GM19351 (cell line): ENCODE measurements around the gene AKAP8.
A peak's percentile ranks its signal among the peaks of the same experiment; 100 is the strongest.
"Not testable (repeated sequence)": the region's sequence is repeated elsewhere in the genome, so short reads cannot be mapped to it uniquely, and the experiment has no call there.

Experiments
- ATAC-seq: cut with Tn5 transposase; IDR thresholded peaks from one replicate; pipeline ENCODE4 v1.9.1; 2021; ENCODE audit warnings: mild to moderate bottlenecking, moderate library complexity; ENCODE audit not compliant: unreplicated experiment

AKAP8 gene

DNA sequence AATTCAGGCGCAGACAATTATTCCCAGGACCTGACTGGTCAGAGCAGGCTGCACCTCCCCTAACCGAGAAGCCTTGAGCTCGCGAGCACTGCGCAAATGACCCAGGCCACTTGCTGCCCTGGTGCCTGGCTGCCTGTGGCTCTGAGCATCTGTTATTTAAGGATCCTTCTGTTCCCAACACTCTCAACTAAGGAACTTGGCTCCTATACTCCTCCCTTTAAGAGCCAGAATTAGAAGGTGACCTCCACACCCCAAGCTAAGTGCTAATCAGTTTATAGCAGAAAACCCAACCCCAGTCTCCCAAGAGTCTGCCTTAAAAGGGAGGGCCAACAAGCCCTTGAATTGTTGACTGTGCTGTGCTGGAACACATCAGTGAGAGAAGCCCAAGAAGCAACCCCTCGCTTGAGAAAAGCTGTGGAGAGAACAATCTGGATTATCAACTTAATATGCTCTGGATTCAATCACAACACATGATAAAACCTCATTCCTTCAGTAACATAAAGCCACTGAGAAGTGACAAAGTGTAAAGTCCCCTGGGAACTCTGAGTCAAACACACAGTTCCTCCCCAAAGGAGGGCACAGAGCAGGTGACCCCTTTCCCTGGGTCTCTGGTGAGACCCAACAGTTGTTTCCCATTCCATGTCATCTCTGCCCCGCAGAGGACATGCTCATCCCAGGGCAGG is 24.7 kb upstream of the AKAP8 start:
- no peak for ATAC-seq

GRCh38 chr19:15403151-15403531 is 23.6 kb upstream of the AKAP8 start:
- no peak for ATAC-seq

GRCh38 chr19:15402411-15403150 is 23.0 kb upstream of the AKAP8 start:
- no peak for ATAC-seq

- ATAC-seq = no peak
These were observed 21.8 kb upstream of the AKAP8 start for GRCh38 chr19:15401397-15401710.

- ATAC-seq = no peak
These were observed 21.2 kb upstream of the AKAP8 start for GRCh38 chr19:15400521-15401396.

DNA sequence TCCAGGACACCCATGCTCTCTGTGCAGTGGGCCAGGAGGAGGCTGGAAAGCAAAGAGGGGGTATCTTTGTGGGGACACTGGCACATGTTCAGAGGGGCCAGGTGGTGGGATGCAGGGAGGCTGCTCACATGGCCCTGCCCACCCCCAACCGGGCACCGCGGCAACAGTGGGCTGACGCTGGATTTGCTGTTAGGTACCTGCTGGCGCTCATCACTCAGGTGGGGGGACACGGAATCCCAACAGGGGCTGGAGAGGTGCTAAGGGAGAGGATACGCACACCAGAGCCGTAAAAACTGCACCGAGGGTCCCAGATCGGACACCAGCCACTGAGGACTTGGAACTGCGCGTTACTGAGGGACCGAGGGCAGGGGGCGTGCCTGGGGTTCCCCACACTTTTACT is 20.0 kb upstream of the AKAP8 start:
- no peak for ATAC-seq

DNA sequence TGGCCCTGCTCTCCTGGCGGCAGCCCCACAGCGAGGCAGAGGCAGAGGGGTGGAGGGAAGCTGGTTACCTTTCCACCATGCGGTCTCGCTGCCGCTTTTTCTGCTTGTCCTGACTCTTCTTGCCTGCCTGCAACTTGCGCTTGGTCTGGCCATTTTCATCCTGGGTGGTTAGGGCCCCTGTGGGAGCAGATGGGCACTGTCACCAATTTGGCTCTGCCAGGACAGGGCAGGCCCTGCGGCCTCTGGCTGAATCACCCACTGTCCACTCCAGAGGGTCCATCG is 19.6 kb upstream of the AKAP8 start:
- no peak for ATAC-seq

- no peak for ATAC-seq
These were observed 19.1 kb upstream of the AKAP8 start for GRCh38 chr19:15398501-15399233.

DNA sequence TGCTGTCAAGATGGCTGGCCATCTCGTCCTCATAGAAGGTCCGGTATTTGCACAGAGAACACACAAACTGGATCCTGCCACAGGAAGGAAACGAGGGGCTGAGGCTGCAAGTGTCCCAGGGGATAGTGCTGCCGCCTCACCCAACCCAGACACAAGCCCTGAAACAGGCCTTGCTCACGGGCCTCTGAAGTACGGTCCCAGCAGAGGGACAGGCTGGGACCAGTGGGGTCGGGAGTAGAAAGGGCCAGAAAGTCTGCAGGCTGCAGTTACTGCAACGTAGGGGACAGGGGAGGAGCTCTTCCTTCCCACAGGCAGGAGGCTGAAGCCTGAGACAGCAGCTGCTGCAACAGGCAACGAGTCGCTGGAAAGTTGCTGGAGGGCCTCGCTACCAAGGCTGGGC is 18.2 kb upstream of the AKAP8 start:
- ATAC-seq = no peak

GRCh38 chr19:15397236-15397635 is 17.6 kb upstream of the AKAP8 start:
- no peak for ATAC-seq

GRCh38 chr19:15396436-15396835 is 16.8 kb upstream of the AKAP8 start:
- no peak for ATAC-seq

GRCh38 chr19:15395251-15395650 is 15.7 kb upstream of the AKAP8 start:
- ATAC-seq = not testable (repeated sequence)

- ATAC-seq = no peak
These were observed 14.8 kb upstream of the AKAP8 start for GRCh38 chr19:15394426-15394825.

- ATAC-seq = no peak
These were observed 14.4 kb upstream of the AKAP8 start for GRCh38 chr19:15393963-15394362.

GRCh38 chr19:15390814-15391213 is 11.2 kb upstream of the AKAP8 start:
- ATAC-seq = no peak

GRCh38 chr19:15381864-15382263 is 2.3 kb upstream of the AKAP8 start:
- no peak for ATAC-seq

DNA sequence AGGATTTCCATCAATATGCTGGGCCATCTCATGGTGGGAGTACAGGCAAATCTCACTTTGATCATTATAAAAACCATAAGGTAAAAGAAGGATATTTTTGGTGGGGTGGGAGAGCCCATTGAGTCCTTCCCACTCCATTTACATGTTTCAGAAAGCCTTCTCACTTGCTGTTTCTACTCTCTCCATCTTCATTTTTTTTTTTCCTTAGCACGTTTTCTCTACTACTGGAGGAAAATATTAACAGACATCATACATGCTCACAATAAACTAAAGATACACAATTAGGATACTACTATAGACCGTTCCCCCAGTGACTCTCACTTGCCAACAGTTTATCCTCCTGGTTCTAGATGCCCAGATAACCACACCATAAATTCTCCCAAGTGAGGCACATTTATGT is 1.8 kb upstream of the AKAP8 start:
- ATAC-seq = no peak

GRCh38 chr19:15379999-15380647 is 536 bp upstream of the AKAP8 start:
- peak; percentile 32 for ATAC-seq

- no peak for ATAC-seq
These were observed 979 bp downstream of the AKAP8 start for GRCh38 chr19:15378534-15379082.

DNA sequence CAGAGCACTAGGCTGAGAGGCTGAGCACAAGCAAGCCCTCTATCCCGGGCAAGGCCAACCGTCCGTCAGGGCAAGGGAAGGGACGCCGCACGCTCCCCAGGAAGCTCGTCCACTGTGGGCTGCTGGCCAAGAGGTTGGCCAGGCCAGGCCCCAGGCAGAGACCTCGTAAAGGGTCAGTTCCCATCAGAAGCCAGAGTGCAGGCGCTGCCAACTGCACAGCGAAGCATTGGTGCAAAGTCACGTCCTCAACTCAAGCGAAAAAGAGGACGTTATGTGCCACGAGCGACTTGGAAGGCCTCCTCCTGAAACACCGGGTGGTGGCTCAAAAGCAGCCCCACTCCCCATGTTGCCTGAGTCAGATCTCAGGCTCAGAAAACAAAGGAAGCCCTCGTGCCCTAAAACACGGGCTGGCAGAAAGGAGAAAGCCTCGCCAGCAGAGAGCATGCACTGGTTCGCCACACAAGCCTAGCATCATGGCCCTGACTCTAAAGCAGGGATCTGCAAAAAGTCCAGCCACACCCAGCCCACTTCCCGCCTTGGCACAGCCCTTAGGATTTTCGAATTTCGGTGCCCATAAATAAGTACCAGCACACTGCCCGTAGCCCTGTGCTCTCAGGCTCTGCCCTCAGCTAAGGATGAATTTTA is 4.7 kb downstream of the AKAP8 start:
- ATAC-seq = no peak
